Activated CD4-positive, CD25-positive, alpha-beta regulatory T cell treated with anti-CD3 and anti-CD28 coated beads, Interleukin-2, amount 50 U/mL, for 72 hours (primary cell): ENCODE data around the gene CAMK2D.
"Not testable (repeated sequence)": the region's sequence is repeated elsewhere in the genome, so short reads cannot be mapped to it uniquely, and the experiment has no call there.

Experiments
- DNase-seq: peaks from one replicate; pipeline ENCODE4 v3.0.0; 2021

CAMK2D gene

DNA sequence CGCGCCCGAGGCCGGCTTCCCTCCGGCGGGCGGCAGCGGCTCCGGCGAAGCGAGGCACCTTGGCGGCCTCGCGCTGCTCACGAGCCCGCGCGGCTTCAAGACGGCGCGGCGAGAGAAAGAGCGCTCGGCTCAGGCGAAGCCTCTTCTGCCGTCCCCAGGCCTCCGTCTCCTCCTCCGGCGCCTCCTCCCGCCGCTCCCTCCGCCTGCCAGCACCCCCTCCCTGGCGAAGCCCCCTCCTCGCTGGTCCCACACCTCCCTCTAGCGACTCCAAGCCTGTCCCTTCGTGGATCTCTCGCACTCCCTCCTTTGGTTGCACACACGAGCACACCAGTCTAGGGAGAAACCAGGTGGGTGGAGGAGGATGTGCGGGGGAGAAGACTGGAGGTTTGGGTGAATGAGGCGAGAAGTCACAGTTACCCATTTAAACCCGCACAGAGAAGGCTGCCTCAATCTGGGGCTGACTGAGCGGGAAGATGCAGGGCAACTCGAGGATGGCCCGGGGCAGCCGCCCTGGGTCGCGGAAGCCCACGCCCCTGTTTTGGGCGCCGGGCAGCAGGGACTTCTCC lies at the start of gene CAMK2D:
CAMK2D (minus strand) TSS at position 119 of the 566 bp plus-strand sequence. CDS start 670 bp downstream, outside the sequence.
- no peak for DNase-seq

DNA sequence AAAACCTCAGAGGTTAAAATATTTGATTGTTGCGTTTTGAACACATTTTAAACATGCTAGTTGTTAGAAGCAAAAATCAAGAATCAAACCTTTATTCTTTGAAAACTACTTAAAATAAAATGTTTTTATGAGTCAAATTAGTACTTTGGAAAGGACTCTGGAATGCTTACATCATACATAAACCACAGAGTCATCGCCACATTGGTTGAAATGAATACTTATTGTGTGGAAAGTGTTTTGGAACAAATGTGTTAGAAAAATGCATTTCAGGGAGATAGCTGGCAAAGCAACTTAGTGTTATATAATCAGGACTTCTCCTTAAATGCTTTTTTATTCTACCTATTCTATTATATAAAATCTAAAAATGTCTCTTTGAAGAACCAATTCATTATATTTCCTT lies 49.4 kb upstream of the CAMK2D start:
- no peak for DNase-seq

DNA sequence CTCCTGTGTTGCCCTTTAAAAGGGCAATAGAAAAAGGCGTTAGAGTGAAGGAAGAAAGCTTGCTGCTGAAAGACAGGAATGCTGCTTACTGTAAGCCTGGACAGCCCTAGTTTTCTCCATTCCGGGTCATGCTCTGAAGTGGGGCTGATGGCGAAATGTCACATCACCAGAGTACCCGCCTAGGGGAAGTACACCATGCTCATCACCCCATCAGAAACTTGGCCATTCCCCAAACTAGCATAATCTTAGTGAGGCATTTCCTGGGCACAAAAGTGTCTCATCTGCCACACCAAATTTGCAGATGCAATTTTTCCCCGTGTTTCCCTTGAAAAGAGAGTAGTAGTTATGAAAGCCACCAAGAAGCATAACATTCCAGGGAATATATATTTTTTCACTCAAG lies 47.8 kb upstream of the CAMK2D start:
- DNase-seq = no peak

- no peak for DNase-seq
Measured at GRCh38 chr4:113806850-113807249, 45.3 kb upstream of the CAMK2D start.

DNA sequence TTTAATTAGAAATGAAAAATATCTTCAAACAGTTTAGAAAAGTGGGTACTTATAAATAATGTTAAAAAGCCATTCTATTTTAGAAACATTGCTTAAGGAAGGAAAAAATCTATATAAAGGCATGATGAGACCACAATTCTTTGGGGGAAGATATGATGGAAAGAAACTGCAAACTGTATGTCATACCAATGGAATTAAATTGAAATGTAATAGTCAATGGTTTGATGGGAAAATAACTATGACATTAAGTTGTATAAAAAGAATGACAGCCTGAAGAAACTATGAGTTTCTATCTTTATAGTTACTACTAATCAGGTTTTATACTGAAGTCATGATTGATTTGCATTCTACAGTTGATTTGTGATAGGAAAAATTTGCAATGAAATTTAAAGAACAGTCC lies 40.3 kb upstream of the CAMK2D start:
- no peak for DNase-seq

DNA sequence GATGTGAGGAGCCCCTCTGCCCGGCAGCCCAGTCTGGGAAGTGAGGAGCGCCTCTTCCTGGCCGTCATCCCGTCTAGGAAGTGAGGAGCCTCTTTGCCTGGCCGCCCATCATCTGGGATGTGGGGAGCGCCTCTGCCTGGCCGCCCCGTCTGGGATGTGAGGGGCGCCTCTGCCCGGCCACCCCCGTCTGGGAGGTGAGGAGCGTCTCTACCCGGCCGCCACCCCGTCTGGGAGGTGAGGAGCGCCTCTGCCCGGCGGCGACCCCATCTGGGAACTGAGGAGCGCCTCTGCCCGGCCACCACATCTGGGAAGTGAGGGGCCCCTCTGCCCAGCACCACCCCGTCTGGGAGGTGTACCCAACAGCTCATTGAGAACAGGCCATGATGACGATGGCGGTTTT lies 34.8 kb upstream of the CAMK2D start:
- not testable (repeated sequence) for DNase-seq

DNA sequence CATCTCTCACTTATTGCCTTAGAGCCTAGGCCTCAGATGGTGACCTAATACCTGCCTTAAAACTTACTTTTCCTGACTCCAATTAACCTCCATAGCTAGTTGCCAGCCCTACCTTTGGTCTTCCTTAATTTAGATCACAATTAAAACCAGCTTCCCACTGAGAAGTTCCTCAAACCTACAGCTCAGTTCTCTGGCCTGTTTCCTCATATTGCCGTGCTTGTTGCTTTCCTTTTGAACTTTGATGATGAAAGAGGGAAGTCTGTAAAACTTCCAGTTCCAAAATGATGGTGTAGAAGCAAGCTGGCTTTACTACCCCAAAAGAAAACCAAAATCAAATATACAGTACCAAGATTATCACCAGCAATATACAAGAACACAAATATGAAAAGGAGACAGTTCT lies 28.9 kb upstream of the CAMK2D start:
- no peak for DNase-seq

GRCh38 chr4:113788888-113789287 lies 27.4 kb upstream of the CAMK2D start:
- DNase-seq = no peak

- no peak for DNase-seq
Measured at GRCh38 chr4:113785781-113786180, 24.2 kb upstream of the CAMK2D start.

DNA sequence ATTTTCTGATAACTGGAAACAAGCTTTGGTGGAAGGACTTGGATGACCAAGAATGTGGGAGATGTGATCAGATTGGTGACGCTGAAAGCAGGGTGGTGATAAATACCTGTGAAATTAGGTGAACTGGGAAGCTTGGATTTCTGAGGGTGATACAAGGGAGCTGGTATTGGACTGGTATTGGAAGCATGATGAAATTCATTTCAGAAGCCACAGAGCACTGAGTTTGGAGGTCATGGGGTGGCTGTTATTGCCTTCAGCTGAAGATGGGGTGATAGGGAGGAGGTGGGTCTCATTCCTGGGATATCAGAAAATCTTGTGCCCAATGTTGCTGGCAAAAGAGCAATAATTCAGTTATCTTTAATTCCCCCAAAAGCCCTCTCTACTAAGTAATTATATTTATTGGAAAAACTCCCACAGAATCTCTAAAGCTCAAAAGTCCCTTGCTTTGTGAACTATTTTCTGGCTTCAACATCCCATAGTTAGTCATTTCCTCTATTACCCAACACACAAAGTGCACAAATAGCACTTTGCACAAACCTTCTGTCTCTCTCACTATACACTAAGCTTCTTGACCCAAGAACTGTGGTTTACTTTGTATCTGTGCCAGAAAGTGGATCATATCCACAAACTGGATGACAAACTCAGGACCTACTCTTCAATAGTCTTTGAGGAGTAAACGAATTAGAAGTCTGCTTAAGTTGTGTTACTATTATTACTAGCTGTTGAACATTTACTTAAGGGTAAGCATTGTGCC lies 23.1 kb upstream of the CAMK2D start:
- no peak for DNase-seq

- no peak for DNase-seq
Measured at GRCh38 chr4:113783701-113784100, 22.2 kb upstream of the CAMK2D start.

- DNase-seq = no peak
Measured at GRCh38 chr4:113783289-113783688, 21.8 kb upstream of the CAMK2D start.

DNA sequence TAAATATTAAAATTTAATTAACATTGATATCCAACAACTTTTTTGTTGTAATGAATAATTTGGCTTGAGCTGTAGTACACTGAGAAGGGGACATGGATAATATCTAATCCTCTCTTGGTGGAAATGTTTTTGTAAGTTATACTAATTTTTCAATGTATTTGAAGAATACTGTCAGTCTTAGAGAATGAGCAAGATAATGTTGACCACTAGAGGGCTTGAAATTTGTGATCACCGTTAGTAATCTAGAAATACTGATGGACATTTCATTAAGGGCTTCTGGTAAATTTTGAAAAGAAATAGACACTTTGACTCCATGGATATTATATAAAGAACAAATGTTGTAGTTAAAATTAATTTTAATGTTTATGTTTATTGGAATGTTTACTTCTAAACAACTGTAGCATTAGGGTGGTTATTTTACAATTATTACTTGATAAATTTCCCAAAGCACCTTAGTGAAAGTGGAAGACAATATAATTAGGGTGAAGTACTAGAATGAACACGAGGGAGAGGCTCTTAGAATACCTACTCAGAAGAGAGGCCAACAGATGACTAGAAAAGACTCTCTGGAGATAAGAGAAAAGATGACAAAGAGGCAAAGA lies 20.0 kb upstream of the CAMK2D start:
- DNase-seq = no peak

- DNase-seq = no peak
Measured at GRCh38 chr4:113776679-113777078, 15.1 kb upstream of the CAMK2D start.

DNA sequence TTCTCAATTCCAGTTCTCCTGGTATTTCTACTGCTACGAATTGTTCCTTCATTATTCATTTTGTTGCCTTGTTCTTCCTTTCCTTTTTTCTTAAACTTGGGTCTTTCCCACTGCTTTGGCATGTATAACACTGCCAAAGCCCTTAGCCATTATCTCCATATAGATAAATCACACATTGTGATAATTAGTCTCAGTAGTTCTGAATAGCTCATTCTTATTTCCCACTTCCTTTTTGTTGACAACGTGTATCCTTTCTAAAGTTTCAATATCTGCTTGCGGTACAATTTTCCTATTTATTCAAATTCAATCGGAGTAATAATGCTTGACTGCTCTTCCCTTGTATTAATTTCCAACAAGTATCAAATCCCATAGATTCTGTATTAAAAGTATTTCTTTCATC lies 14.5 kb upstream of the CAMK2D start:
- DNase-seq = no peak

DNA sequence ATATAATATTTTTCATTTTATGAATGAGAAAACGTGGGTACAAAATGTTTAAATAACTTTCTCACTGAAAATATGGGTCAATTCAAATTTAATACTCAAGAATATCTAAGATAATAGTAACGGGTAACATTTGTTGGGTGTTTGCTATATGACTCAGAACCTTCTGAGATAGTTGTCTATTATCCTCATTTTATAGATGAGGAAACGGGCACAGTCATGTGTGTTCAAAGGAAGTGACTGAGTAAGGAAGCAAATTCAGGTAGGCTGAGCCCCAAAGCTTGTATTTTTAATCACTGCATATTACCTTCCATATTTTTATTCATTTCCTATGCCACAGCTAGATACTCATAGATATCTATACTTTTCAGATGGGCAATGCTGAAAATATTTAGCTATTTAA lies 12.2 kb upstream of the CAMK2D start:
- DNase-seq = no peak

DNA sequence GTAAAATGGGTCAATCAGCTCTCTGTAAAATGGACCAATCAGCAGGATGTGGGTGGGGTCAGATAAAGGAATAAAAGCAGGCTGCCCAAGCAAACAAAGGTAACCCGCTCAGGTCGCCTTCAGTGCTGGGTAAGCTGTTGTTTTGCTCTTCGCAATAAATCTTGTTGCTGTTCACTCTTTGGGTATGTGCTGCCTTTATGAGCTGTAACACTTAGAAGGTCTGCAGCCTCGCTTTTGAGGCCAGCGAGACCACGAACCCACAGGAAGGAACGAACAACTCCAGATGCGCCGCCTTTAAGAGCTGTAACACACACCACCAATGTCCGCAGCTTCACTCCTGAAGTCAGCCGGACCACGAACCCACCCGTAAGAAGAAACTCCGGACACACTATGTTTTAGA lies 11.5 kb upstream of the CAMK2D start:
- DNase-seq = no peak

DNA sequence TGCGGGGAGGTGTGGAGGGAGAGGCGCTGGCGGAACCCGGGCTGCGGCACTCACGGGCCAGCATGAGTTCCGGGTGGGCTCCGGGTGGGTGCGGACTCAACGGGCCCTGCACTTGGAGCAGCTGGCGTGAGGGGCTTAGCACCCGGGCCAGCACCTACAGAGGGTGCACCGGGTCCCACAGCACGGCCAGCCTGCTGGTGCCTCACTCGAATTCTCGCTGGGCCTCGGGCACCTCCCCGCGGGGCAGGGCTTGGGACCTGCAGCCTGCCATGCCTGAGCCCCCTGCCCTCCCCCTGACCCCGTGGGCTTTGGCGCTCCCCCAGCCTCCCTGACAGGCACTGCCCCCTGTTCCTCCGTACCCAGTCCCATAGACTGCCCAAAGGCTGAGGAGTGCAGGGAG lies 10.8 kb upstream of the CAMK2D start:
- no peak for DNase-seq

DNA sequence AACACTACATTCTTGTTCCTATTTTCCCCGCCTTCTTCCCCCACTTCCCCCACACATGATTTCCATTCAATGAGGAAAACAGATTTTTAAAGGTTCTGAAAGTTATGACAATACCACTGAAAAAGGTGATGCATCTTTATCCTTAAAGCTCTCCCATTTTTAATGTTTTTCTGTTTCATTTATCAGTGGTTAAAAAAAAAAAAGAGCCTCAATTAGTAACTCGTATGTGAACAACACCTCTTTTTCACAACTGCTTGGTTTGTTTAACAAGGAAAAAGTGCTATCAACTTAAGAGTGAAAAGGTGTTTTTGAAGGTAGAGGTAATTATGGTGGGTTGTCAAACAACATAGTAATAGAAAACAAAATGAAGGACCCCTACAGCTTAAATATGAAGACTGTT lies 8.2 kb upstream of the CAMK2D start:
- no peak for DNase-seq

GRCh38 chr4:113768952-113769351 lies 7.4 kb upstream of the CAMK2D start:
- DNase-seq = no peak

DNA sequence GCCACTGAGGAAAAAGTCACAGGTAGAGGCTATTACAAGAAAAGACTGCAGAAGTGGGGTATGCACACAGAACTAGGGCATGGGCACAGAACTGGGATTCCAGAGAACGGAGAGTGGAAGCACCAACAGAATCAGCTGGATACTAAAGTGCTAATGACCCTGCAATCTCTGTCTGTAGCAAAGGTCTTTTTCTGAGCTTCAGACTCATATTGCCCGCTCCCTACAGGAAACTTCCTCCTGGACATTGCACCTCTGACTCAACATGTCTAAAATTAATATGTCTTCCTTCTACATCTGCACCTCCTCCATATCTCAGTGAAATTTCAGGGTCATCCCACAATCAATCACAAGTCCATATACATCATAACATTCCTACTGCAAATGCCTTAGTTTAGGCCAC lies 5.3 kb upstream of the CAMK2D start:
- DNase-seq = no peak

DNA sequence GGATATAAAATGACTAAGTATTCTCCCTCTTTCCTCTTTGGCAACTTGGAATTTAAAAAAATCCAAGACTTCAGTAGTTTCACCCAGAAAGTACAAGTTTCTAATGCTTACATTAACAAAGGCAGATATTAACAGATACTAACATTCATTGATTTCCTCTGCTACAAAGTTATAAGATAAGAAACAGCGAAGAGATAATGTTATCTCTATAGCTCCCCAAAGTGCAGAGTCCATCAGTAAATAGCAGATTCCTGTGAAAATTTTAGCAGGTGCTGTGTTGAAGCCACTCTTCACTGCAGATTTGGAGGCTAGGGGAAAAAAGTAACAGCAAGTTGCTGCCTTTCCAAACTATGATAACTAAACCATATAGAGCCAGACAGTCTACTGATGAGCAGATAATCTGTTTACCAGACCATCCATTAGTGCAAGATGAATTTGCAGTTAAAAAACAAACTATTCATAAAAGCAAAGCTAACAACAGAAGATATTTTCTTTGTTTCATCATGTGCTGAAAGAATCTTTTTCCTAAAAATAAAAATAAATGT lies 3.3 kb upstream of the CAMK2D start:
- no peak for DNase-seq

GRCh38 chr4:113763923-113764322 lies 2.4 kb upstream of the CAMK2D start:
- not testable (repeated sequence) for DNase-seq

DNA sequence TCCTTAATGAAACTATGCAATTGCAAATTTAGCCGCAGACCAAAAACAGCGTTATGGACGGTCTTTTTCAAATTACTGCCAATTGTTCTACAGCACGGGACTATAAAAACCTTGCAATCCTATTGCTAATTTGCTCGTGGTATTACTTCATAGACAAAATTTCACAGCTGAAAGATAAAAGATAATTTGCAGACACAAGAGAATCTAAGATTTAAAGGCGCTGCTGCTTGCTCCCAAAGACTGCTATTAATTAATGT lies 1.4 kb upstream of the CAMK2D start:
- no peak for DNase-seq
